ENCODE measurements around the gene SEC14L3. TPM values are rescaled to one million over a fixed set of nuclear protein-coding genes. Genes with fewer than 3 reads are reported as not detected.

Gene SEC14L3
- total and polyA plus RNA-seq, 2 of the 13 experiments (the other 11 are each of a cell fraction or from before 2014, with no cell fraction given): not detected

DNA sequence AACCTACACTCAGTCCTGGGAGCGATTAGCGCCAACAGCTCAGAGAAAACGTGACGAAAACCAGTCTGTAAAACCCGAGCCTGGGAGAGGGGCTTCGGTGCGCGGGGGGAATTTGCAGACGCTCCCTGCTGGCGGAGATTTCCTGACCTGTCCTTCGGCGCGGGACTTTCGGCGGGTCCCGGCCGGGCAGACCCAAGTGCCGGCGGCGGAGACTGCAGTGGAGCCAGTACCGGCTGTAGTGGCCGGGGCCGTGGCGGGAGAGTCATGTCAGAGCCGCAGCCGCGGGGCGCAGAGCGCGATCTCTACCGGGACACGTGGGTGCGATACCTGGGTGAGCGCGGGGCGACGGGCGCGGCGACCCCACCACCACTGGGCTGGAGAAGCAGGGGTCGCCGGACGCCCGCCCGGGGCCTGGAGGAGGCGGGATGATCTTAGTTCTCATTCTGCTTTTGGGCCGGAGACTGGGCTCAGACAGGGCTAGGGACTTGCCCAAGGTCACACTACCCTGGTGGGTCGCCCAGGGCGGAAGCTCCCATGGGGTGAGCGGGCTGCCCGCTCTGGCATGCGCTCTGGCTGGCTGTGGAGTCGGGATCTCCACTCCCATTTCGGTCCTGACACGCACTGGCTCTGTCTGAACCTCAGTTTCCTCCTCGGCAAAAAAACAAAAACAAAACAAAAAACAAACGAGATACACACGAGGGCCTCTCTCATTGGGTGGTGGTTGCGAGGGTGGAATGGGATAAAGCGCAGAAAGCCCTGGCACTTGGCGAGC is 46.0 kb downstream of the SEC14L3 start, which contains the start of gene MTFP1 (continued):
- TF ChIP-seq, protein P1, sequence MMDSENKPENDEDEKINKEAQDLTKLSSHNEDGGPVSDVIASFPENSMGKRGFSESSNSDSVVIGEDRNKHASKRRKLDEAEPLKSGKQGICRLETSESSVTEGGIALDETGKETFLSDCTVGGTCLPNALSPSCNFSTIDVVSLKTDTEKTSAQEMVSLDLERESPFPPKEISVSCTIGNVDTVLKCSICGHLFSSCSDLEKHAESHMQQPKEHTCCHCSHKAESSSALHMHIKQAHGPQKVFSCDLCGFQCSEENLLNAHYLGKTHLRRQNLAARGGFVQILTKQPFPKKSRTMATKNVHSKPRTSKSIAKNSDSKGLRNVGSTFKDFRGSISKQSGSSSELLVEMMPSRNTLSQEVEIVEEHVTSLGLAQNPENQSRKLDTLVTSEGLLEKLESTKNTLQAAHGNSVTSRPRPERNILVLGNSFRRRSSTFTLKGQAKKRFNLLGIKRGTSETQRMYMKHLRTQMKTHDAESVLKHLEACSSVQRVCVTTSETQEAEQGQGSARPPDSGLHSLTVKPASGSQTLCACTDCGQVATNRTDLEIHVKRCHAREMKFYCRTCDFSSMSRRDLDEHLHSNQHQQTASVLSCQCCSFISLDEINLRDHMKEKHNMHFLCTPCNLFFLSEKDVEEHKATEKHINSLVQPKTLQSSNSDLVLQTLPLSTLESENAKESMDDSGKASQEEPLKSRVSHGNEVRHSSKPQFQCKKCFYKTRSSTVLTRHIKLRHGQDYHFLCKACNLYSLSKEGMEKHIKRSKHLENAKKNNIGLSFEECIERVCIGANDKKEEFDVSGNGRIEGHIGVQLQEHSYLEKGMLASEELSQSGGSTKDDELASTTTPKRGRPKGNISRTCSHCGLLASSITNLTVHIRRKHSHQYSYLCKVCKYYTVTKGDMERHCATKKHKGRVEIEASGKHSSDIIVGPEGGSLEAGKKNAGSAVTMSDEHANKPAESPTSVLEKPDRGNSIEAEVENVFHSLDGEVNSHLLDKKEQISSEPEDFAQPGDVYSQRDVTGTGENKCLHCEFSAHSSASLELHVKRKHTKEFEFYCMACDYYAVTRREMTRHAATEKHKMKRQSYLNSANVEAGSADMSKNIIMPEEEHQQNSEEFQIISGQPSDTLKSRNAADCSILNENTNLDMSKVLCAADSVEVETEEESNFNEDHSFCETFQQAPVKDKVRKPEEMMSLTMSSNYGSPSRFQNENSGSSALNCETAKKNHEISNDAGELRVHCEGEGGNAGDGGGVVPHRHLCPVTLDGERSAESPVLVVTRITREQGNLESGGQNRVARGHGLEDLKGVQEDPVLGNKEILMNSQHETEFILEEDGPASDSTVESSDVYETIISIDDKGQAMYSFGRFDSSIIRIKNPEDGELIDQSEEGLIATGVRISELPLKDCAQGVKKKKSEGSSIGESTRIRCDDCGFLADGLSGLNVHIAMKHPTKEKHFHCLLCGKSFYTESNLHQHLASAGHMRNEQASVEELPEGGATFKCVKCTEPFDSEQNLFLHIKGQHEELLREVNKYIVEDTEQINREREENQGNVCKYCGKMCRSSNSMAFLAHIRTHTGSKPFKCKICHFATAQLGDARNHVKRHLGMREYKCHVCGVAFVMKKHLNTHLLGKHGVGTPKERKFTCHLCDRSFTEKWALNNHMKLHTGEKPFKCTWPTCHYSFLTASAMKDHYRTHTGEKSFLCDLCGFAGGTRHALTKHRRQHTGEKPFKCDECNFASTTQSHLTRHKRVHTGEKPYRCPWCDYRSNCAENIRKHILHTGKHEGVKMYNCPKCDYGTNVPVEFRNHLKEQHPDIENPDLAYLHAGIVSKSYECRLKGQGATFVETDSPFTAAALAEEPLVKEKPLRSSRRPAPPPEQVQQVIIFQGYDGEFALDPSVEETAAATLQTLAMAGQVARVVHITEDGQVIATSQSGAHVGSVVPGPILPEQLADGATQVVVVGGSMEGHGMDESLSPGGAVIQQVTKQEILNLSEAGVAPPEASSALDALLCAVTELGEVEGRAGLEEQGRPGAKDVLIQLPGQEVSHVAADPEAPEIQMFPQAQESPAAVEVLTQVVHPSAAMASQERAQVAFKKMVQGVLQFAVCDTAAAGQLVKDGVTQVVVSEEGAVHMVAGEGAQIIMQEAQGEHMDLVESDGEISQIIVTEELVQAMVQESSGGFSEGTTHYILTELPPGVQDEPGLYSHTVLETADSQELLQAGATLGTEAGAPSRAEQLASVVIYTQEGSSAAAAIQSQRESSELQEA (CRISPR knock-in tag; IDR thresholded peaks at IDR 0.05; ENCODE audit: not compliant biosample characterization): no peak
- TF ChIP-seq SP4 (CRISPR knock-in tag; IDR thresholded peaks at IDR 0.05): no peak
- TF ChIP-seq ZNF33B (CRISPR knock-in tag; IDR thresholded peaks at IDR 0.05): no peak
- no peak for TF ChIP-seq ZBTB37 (CRISPR knock-in tag; IDR thresholded peaks at IDR 0.05)
- no peak for TF ChIP-seq ZNF333 (CRISPR knock-in tag; IDR thresholded peaks at IDR 0.05; ENCODE audit: borderline replicate concordance)
- no peak for TF ChIP-seq NFE2 (CRISPR knock-in tag; IDR thresholded peaks at IDR 0.05)
- TF ChIP-seq ZNF747 (CRISPR knock-in tag; IDR thresholded peaks at IDR 0.05; ENCODE audit: borderline replicate concordance): peak; percentile 59
- TF ChIP-seq BHLHE40 (IDR thresholded peaks at IDR 0.05; ENCODE audit: low read length): peak; percentile 50; the same call in 1 of the 2 replicates
- TF ChIP-seq ZNF224 (CRISPR knock-in tag; IDR thresholded peaks at IDR 0.05): no peak
- no peak for TF ChIP-seq CREB3 (CRISPR knock-in tag; IDR thresholded peaks at IDR 0.05)
- TF ChIP-seq CC2D1A (CRISPR knock-in tag; IDR thresholded peaks at IDR 0.05): no peak
- no peak for TF ChIP-seq PHF5A (CRISPR knock-in tag; IDR thresholded peaks at IDR 0.05; ENCODE audit: low read depth, unreplicated experiment)
- no peak for TF ChIP-seq GLI4 (CRISPR knock-in tag; IDR thresholded peaks at IDR 0.05; ENCODE audit: borderline replicate concordance)
- 0 out of 2 replicates have a peak, but pooled peaks have one; percentile 19 for TF ChIP-seq ELF4 (CRISPR knock-in tag; IDR thresholded peaks at IDR 0.05; ENCODE audit: borderline replicate concordance)
- TF ChIP-seq KMT2B (CRISPR knock-in tag; IDR thresholded peaks at IDR 0.05): 0 out of 2 replicates have a peak, but pooled peaks have one; percentile 15
- TF ChIP-seq NKX3-1 (CRISPR knock-in tag; IDR thresholded peaks at IDR 0.05): no peak; the same call in 1 of the 2 replicates
- TF ChIP-seq KDM3A (CRISPR knock-in tag; IDR thresholded peaks at IDR 0.05; ENCODE audit: low read depth): 0 out of 2 replicates have a peak, but pooled peaks have one; percentile 33
- no peak for TF ChIP-seq ZNF674 (CRISPR knock-in tag; IDR thresholded peaks at IDR 0.05; ENCODE audit: low read depth)
- TF ChIP-seq IRX3 (CRISPR knock-in tag; IDR thresholded peaks at IDR 0.05; ENCODE audit: borderline replicate concordance, low read depth): no peak
- TF ChIP-seq MEIS2 (CRISPR knock-in tag; IDR thresholded peaks at IDR 0.05): peak; percentile 13; the same call in 1 of the 2 replicates

All from HepG2 (cell line).